ENCODE measurements around the gene AGO3. TPM values are rescaled to one million over a fixed set of nuclear protein-coding genes. Genes with fewer than 3 reads are reported as not detected.

The AGO3 gene
- total RNA-seq (21.1 and 24.1 TPM in 2 replicates), polyA plus RNA-seq (7.7 and 10.4 TPM in 2 replicates), polyA minus RNA-seq (83.9 and 84.1 TPM in 2 replicates), Bru-seq, nascent RNA (percentile 75 among the genes with signal in this experiment), BruChase-seq, experiment 1, labeled RNA remaining after a 6-hour chase (percentile 82 among the genes with signal in this experiment), BruChase-seq, experiment 2, labeled RNA remaining after a 2-hour chase (percentile 83 among the genes with signal in this experiment)
- 9.1 and 10.4 TPM in 2 replicates for polyA plus RNA-seq (2011; cell fraction: cytosol; rRNA removed)
- polyA plus RNA-seq (2011; cell fraction: nucleus; rRNA removed) = 24.1 and 25.2 TPM in 2 replicates
- 8.5 and 12.2 TPM in 2 replicates for polyA plus RNA-seq (2012)
- 17.2 TPM for polyA minus RNA-seq (2011; cell fraction: cytosol; rRNA and poly(A)+ RNA removed)
- 72.1 and 104 TPM in 2 replicates for polyA minus RNA-seq (2011; cell fraction: nucleus; rRNA and poly(A)+ RNA removed)
- long read RNA-seq, full-length matches to known transcripts = 7 of 32 reads
- long read RNA-seq, partial matches to known transcripts = 8 of 32 reads
- long read RNA-seq, other reads (novel, unspliced or antisense) = 17 of 32 reads

DNA sequence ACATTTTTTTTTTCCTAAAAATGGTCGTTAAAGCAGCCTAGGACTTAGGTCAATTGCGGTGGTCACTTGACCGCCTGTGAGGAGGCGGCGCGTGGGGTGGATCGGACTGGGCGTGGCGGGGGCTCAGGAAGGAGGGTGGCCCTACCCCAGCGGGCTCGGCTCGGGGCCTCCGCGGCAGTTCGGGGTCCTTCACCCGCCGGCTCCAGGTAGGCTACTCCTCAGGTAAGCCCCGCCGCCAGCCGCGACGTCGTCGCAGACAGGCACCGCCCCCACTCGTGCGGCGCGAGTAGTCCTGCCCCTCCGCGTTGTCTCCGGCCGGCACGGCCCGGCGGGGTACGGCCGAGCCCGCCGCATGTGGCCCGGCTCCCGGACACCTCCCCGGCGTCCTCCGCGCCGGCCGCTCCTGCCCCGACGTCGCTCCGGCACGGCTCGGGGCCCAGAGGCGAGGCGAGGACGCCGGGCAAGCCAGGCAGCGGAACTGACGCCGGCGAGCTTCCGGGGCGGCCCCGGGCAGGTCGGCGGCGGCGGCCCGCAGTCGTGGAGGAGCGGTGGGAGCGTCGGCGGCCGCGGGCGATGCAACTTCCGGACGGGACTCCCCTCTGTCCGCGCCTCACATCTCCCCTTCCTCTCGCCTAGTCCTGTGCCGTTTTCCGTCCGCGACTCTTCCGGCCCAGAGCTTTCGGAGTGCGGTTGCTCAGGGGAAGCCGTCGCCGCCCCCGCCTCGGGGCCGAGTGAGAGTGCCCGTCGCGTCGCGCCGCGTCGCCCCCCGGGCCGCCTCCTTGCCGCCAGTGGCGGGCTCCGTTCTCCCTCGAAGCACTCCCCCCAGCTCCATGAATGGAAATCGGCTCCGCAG is at the start of gene AGO3:
AGO3 (plus strand) TSS at position 513 of the 853 bp plus-strand sequence; CDS start at position 835, 322 bp downstream.
- Histone ChIP-seq H4K20me1 (replicated peaks; ENCODE audit: control insufficient read depth, extremely low read depth, insufficient read depth, low read length) (no peaks in the 10 kb centered on the region), H3K27me3 (ENCODE audit: control insufficient read depth in 2 of 2, insufficient read depth in 2 of 2, low read length in 2 of 2) (no peaks in the 10 kb centered on the region), H2AFZ (ENCODE audit: low read depth, low read length) (peak within 1 kb of the TSS; percentile 53), H3K36me3 (ENCODE audit: control insufficient read depth in 2 of 2, extremely low read depth in 1 of 2, insufficient read depth in 2 of 2, low read length in 2 of 2) (no peaks in the 10 kb centered on the region), H3K9me3 (replicated peaks; ENCODE audit: control insufficient read depth, insufficient read depth, low read length) (no peaks in the 10 kb centered on the region), H3K4me3 (replicated peaks in 1 of 3; ENCODE audit: insufficient read depth in 1 of 3, low read depth in 1 of 3, low read length in 3 of 3) (peak within 1 kb of the TSS; percentile 82 to 95 (median 88)), H3K4me2 (ENCODE audit: insufficient read depth, low read length) (peak within 1 kb of the TSS; percentile 98), H3K79me2 (ENCODE audit: control insufficient read depth, insufficient read depth, low read length) (peaks cover 40% of the 10 kb centered on the region), H3K4me1 (ENCODE audit: control insufficient read depth, extremely low read depth, insufficient read depth, low read length) (peaks cover 16% of the 10 kb centered on the region), H3K9ac (replicated peaks; ENCODE audit: extremely low read depth, insufficient read depth, low read length) (peak within 1 kb of the TSS; percentile 89), H3K9me1 (replicated peaks; ENCODE audit: control insufficient read depth, extremely low read depth, insufficient read depth, low read length) (no peaks in the 10 kb centered on the region), H3K27ac (ENCODE audit: insufficient read depth, low read depth, low read length) (peak within 1 kb of the TSS; percentile 83)
- peak; percentile 74 for DNase-seq (ENCODE audit: low read depth, low spot score)
- intact Hi-C loops (cut with micrococcal nuclease) = loop anchor here (1.0 to 2.0 kb wide), 3 partner anchors 48 to 157 kb away; partner anchors contain the start of genes ADPRS and AGO1
- CTCF ChIA-PET = interaction anchor here (0.5 to 1.4 kb wide), 5 partner anchors 48 to 546 kb away, joined by 3 to 4 read pairs (median 3); partner anchors contain the start of gene AGO1
- BruUV-seq (replicated peaks) = TSS peak; percentile 73
- no peak for FAIRE-seq
- dilution Hi-C loops (cut with MboI; ENCODE audit: extremely low pct_ligation_motif_present, low sequenced_read_pairs) = no loop called here
- POLR2A ChIA-PET = no interaction called here
- peak; percentile 36 for TF ChIP-seq MYC (IDR thresholded peaks at IDR 0.05; ENCODE audit: low read depth, low read length)
- TF ChIP-seq POLR2A (IDR thresholded peaks at IDR 0.05; ENCODE audit: low read depth, low read length) = peak; percentile 93
- TF ChIP-seq POLR2AphosphoS5 (IDR thresholded peaks at IDR 0.05; ENCODE audit: insufficient read depth, low read depth, low read length) = peak; percentile 99
- TF ChIP-seq FOS (IDR thresholded peaks at IDR 0.05; ENCODE audit: borderline replicate concordance, insufficient read depth, low read length) = no peak
- TF ChIP-seq EZH2 (IDR thresholded peaks at IDR 0.05; ENCODE audit: borderline replicate concordance, low read depth, low read length, severe bottlenecking) = no peak
- no peak for TF ChIP-seq JUN (IDR thresholded peaks at IDR 0.05; ENCODE audit: borderline replicate concordance, insufficient read depth, insufficient read length, low read depth)

Measured in endothelial cell of umbilical vein (primary cell).